Pons (tissue), 1 donor: Measurements from ENCODE around the gene SLC38A9.
A peak's percentile ranks its signal among the peaks of the same experiment; 100 is the strongest.
"Not testable (repeated sequence)": the region's sequence is repeated elsewhere in the genome, so short reads cannot be mapped to it uniquely, and the experiment has no call there.

Source experiments
- DNase-seq: peaks from one replicate; pipeline ENCODE4 v3.0.0-alpha.2; 2016; ENCODE audit warnings: low spot score

Gene SLC38A9, protein sequence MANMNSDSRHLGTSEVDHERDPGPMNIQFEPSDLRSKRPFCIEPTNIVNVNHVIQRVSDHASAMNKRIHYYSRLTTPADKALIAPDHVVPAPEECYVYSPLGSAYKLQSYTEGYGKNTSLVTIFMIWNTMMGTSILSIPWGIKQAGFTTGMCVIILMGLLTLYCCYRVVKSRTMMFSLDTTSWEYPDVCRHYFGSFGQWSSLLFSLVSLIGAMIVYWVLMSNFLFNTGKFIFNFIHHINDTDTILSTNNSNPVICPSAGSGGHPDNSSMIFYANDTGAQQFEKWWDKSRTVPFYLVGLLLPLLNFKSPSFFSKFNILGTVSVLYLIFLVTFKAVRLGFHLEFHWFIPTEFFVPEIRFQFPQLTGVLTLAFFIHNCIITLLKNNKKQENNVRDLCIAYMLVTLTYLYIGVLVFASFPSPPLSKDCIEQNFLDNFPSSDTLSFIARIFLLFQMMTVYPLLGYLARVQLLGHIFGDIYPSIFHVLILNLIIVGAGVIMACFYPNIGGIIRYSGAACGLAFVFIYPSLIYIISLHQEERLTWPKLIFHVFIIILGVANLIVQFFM

DNA sequence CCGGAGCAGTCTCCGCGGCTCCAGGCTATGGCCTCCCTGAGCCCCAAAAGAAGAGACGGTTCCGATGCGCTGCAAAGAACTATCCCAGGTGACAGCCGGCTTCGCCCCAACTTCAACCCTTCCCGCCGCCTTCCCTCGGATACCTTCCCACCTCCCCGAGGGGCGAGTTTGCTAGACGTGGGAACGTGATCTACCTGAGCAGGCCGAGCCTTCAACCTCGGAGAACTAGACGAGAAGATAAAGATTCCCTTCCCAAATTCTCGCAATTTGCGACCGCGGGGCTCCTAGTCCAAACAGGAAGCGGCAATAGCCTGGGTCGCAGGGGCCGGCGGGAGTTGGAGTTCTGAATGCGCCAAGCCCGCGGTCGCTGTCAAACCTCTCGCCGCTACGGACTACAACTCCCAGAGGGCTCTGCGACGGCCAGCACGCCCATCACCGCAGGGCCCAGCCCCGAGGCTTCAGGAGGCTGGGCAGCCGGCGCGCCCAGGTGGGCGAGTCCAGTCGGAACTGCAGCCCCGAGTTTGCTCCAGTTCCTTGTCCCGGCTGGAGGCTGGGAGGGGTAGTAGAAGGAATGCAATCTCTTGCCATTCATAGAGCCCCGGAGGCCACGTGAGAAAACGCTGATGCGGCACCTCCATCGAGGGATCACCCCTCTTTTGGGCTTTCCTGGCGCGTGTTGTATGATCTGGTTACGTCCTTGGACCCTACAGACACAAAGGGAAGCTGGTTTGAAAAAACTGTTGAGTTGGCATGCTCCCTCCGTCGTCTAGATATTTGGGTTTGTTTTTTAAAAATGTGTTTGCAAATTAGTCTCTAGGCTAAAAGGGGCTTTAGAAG, at the start of gene SLC38A9:
Gene SLC38A9, minus strand, starts transcription at position 302 of the 837 bp plus-strand sequence. CDS start 14,366 bp downstream, outside the sequence.
- DNase-seq, result peak; percentile 91

DNA sequence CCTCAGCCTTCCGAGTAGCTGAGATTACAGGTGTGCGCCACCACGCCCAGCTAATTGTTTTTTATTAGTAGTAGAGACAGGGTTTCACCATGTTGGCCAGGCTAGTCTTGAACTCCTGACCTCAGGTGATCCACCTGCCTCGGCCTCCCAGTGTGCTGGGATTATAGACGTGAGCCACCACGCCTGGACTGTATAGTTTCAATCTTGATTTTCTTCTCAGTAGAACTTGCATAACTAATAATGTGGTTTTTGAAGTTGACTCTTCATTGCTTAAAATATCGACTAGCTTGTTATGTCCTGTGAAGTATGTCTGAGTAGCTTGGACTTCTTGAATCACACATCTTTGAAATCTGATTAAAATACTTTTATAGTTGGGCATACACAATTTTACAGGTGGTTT, 49.6 kb upstream of the SLC38A9 start:
- not testable (repeated sequence) for DNase-seq

DNA sequence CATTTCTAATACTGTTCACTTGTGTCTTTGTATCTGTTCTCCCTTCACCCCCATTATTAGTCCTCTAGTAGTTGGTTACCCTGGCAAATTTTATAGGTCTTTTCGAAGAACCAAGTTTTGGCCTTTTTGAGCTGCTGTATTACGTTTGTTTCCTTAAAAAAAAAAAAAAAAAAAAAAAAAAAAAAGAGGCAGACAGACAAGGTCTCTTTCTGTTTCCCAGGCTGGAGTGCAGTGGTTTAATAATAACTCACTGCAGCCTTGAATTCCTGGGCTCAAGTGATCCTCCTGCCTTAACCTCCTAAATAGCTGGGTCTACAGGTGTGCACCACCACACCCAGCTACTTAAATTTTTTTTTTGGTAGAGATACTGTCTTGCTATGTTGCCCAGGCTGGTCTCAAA, 46.6 kb upstream of the SLC38A9 start:
- no peak for DNase-seq

DNA sequence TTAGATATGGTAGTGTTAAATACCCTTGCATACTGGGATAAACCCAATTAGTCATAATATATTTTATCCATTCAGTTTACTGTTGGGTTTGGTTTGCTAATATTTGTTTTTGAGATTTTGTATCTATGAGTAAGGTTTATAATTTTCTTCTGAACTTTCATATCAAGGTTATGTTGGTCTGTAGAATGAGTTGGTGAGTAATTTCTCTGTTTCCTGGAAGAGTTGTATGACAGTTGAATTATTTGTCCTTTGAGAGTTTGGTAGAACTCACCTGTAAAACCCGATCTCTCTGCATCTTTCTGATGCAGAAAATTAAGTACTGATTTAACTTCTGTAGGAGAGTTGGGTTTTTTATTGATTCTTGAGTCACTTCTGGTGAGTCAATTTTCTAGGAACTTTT, 46.1 kb upstream of the SLC38A9 start:
- DNase-seq, result no peak

DNA sequence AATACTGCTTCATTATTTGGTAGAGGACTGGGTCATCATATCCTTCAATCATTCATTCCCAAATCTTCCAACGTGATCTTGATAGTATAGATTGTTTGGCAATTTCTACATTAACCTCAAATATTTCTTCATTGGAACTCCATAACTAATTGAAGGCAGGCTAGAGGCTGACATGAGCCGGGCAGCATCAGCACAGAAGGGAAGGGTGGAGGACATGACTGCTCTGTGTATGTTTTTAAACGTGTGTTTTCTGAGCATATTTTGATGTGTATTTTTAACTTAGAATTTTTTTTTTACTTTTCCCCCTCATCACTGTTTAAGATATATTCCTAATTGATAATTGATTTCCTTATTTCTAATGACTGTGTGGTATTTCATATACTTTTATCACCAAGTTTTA, 38.4 kb upstream of the SLC38A9 start:
- no peak for DNase-seq

DNA sequence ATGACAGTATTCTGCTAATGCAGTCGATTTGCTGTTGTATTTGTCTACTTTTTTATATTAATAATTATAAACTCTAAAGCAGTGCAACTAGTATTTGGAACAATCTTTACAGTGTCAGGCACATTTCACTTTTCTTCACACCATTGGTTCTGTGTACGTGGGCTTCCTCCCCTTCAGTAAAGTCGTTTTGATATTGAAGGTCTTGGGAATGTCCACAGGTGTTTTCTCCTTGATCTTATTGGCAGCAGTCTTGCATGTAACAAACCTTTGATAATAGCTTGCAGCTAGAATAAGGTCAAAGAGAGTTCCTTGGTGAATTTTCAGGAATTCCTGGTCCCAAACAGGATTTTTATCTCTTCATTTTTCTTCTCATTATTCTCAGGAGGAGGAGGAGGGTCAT, 37.9 kb upstream of the SLC38A9 start:
- no peak for DNase-seq

DNA sequence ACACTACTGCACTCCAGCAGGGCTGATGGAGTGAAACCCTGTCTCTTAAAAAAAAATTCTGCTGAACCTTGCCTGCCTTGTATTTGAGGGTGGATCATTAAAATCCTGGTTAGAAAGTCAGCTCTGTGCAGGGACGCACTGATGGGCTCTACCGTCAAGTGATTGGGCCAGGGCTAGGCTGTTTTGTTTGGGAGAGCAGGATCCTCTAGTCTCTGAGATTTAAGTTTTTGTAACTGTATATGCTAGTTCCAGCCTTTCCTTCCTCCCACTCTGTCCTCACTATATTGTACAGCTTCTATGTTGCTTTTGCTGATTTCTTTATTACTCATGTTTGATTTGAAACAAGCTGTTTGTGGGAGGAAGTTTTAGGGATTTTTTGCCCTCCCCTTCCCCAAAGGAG, 37.3 kb upstream of the SLC38A9 start:
- no peak for DNase-seq

DNA sequence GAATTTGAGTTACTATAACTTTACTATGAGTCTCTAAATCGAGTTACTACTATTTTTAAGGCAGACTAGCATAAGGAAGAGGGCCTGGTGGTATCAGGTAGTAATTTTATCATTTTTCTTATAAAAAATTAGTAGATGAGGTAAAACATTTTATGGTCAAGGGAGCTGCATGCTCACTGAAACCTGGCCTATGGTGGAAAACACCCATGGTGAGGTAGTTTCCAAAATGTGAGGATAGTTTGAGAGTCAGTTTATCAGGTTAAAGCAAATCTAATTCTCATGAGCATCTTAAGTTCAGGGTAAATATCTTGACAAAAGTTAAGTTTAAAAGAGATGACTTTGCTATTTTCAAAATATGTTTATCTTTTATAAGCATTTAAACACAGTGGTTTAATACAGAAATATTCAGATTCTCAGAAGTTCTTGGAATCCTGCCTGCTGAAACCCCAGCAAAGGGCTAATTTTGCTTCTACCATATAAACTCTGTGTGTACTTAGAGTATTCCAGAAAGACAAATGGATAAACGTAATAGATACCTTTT, 35.7 kb upstream of the SLC38A9 start:
- no peak for DNase-seq

DNA sequence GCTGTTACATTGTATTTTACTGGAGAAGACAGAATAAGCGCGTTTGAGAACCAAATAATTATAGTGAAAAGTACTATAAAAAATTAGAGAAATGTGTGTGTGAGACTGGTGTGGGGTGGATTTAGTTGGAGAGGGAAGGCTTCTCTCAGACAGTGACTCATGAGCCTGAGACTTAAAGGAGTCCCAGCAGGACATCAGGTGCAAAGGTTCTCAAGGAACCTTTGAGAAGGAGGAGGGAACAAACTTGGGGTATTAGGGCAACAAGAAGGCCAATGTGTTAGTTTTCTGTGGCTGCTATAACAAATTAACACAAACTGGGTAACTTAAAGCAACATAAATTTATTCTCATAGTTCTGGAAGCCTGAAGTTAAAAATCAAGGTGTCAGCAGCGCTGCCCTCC, 30.7 kb upstream of the SLC38A9 start:
- no peak for DNase-seq

DNA sequence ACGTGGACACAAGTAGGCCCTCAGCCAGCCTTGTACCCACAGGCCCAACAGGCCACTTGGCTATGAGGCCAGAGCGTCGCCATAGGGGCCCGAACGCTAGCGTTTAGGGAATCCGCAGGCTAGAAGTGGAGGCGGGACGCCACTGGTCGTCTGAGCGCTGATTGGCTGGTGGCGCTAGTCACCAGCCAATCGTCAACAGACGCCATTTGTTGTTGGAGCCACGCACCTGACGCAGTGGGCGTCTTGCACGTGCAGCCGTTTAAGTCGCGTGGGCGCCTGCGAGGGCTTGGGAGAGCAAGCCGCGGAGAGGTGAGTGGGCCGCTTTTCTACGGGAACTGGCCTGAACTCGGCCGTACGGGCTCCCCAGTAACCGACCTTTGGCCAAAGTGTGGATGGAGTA, 25.7 kb upstream of the SLC38A9 start, which contains the start of gene DDX4:
Gene DDX4, plus strand, starts transcription at position 269 of the 400 bp plus-strand sequence. CDS start 903 bp downstream, outside the sequence.
- no peak for DNase-seq

DNA sequence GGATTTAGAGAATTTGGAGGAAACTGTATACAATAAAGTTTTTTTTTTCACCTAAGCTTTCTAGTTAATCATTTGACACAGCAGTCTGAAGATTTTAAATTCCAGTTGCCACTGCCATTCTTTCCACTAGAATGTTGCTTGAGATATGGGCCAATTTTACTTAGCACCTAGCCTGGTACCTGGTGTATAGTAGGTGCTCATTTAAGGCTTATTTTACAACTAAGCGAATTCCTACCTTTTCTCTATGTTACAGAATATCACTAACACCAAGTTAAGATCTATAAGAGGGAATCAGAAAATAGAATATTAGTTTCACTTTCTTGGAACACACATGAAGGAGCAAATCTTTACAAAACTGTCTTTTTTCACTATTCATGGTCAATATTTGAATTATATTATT, 22.5 kb upstream of the SLC38A9 start:
- no peak for DNase-seq

DNA sequence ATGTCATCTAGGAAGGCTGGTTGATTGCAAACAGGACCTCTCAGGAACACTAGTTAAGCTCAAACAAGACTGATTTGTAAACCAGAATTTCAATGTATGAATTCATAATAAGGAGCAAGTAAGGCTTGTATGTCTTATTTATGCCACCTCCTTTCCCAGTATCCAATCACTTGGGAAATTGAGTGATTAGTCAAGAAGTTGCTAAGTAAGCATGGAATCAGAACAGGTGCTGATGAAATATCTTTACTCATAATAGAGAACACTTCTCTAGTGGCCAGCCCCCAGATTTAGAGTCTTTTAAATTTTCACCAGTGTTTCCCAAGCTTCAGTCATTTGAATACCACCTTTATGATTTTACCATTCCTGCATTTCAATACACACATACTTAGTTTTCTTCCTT, 20.5 kb upstream of the SLC38A9 start:
- DNase-seq, result no peak

DNA sequence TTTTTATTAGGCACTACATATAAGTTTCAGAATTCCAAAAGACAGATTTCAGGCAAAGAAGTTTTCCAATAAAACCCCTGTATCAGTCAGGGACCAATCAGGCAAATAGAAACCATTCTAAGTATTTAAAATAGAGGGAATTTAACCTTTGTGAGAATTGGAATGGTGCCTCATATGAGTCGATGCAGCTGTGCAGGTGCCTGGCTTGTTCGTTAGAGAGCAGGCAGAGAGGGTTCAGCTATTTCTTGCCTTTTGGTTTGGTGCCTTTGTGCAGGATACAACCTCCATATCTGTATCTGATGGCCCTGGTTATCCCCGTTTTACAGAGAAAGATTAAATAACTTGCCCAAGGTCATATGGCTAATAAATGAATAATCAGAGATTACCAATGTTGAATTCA, 19.7 kb upstream of the SLC38A9 start:
- no peak for DNase-seq

DNA sequence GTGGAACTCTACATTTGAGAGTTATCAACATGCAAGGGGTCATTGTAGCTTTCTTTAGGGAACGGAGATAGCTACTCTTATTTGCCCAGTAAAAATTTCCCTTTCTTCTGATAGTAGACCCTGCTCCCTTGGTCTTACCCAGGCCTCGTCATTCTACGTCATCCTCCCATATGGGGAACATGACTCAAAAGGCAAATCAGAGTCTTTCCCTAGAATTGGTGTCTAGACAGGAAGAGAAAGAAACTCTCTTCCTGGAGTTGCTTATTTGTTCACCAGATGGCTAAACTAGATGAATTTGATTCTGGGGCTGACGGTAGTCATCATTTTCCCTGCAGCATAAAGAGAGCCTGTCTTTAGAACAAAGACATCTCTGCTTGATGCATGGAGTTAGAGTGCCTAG, 12.2 kb upstream of the SLC38A9 start:
- no peak for DNase-seq

DNA sequence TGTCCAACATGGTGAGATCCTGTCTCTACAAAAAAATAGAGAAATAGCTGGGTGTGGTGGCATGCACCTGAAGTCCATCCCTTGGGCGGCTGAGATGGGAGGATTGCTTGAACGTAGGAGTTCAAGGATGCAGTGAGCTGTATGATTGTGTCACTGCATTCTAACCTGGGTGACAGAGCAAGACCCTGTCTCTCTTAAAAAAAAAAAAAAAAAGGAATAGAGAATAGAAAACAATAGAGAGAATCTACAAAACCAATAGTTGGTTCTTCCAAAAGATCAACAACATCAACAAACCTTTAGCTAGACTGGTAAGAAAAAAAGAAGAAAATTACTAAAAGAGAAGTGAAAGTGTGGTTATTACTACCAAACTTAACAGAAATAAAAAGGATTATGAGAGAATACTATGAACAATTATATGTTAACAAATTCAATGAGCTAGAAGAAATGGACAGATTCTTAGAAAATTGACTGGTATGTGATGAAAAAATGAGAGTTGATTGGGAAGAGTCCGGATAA, 8.1 kb upstream of the SLC38A9 start:
- DNase-seq, result no peak

DNA sequence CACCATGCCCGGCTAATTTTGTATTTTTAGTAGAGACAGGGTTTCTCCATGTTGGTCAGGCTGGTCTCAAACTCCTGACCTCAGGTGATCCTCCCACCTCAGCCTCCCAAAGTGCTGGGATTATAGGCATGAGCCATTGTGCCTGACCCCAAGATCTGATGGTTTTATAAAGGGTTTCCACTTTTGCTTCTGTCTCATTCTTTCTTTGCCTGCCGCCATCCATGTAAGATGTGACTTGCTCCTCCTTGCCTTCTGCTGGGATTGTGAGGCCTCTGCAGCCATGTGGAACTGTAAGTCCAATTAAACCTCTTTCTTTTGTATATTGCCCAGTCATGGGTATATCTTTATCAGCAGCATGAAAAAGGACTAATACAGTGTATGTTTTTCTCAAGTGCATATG, 6.9 kb upstream of the SLC38A9 start:
- not testable (repeated sequence) for DNase-seq

DNA sequence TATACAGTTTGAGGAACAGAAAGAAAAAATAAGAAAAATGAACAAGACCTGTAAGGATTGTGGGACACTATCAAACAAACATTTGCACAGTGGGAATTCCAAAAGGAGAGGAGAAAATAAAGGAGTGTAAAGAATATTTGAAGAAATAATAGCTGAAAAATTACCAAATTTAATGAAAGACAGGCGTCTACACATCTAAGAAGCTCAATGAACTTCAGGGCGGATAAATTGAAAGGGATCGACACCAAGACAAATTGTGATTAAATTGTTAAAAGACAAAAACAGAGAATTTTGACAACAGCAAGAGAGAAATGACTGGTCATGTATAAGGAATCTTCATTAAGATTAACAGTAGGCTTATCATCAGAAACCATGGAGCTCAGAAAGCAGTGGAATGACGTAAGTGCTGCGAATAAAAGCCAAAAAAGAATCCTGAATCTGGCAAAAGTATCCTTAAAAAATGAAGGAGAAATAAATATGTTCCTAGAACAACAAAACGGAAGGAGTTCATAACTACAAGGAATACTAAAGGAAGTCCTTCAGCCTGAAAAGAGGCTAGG, 3.5 kb upstream of the SLC38A9 start:
- no peak for DNase-seq

DNA sequence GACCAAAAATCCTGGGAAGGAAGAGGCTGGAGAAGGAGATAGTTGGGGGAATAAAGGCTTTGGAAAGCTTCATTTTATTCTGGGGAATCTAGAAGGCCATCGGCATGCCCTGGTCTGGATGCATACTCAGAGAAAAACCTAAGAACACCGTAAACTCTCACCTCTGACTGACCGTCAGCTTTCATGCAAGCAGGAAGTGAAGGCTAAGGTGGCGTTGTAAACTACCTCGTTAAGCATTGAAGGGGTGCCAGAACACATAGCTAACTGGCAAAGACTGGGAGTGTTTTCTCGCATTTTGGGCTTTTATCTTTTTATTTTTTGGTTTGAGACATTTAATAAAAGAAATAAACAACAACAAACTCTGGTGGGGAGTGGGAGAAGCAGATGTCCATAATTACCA, 2.6 kb upstream of the SLC38A9 start:
- DNase-seq, result no peak

DNA sequence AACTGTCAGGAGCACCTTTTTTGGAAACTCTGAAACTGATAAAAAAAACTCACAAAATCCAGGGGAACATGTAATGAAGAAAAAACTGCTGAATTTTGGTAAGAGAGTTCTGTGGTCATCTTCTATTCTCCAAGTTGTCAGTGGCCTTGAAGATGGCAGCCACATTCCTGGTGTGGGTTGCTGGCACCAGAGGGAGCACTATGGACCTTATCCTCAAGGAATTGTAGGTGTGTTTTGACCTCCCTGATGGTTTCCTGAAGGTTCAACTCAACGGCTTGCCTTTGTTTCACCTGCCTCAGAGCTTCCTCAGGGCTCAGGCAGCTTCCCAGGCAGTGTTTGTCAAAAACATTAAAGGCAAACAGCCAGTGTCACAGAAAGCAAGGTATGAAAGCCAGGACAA, 2.2 kb upstream of the SLC38A9 start:
- DNase-seq, result no peak

DNA sequence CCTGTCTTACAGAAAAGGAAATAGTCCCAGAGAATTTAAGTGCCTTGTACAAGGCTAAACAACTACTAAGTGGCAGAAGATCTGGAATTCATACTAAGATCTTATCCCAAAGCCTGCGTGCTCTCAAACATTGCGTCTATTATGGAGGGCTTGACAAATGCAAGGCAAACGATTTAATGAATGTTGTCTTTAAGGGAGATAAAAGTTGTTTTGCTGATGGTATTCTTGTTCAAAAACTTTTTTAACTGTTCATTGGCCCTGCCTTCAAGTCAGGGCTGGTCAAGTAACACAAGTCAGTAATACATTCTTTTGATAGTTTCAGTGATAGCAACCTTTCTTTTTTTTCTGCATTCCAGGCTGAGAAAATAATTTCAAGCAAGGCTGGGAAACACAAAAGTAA, 1.7 kb upstream of the SLC38A9 start:
- DNase-seq, result no peak

DNA sequence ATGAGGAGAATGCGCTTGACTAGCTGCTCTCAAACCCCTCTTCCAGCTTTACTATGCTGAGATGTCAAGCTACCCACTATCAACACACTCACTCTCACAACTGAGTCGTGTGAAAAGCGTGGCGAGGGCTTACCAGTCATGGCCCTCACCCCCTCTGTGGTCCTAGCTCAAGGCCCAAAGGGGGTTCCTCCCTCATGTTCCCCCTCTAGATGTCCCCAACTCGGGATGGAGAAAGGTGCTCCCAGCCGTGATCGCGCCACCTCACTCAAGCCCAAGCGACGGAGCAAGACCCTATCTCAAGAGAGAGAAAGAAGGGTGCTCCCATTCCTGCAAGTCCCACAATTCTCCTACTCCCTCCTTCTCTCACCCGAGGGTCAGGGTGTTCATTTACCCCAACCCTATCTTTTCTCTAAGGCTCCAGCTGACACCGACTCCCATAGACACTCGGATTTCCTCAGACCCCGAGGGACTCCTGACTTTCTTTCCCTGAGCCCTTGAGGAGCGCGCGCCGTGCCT, 559 bp downstream of the SLC38A9 start:
- no peak for DNase-seq

DNA sequence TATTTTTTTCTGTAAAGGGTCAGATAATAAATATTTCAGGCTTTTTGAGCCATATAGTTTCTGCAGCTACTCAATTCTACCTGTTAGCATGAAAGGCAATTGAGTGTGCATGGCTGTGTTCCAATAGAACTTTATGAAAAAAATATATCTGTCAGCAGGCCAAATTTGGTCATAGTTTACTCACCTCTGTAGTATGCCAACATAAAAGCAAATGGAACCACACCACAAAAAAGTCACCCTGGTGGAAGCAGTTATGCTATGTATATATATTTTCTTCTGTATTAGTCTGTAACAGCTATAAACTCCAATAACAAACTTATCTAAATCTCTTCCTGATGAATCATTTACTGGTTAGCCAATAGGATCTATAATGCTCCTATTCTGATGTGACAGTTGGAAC, 3.4 kb downstream of the SLC38A9 start:
- no peak for DNase-seq
